ENCODE data around the gene AMH. TPM values are rescaled to one million over a fixed set of nuclear protein-coding genes. Genes with fewer than 3 reads are reported as not detected.

Gene AMH
- total RNA-seq, 3 donors from 2014 or later (not counting 1 experiment from before 2014, with no cell fraction given) = 0.55 to 2.1 (median 0.88) TPM

- H3K4me1 Mint-ChIP-seq = peaks cover 14 to 39% of the 10 kb centered on the region in 2 donors
- H3K9me3 ChIP-seq (ENCODE audit: control insufficient read depth, insufficient read depth, low read length) = no peaks in the 10 kb centered on the region
- TF ChIP-seq, protein P1, sequence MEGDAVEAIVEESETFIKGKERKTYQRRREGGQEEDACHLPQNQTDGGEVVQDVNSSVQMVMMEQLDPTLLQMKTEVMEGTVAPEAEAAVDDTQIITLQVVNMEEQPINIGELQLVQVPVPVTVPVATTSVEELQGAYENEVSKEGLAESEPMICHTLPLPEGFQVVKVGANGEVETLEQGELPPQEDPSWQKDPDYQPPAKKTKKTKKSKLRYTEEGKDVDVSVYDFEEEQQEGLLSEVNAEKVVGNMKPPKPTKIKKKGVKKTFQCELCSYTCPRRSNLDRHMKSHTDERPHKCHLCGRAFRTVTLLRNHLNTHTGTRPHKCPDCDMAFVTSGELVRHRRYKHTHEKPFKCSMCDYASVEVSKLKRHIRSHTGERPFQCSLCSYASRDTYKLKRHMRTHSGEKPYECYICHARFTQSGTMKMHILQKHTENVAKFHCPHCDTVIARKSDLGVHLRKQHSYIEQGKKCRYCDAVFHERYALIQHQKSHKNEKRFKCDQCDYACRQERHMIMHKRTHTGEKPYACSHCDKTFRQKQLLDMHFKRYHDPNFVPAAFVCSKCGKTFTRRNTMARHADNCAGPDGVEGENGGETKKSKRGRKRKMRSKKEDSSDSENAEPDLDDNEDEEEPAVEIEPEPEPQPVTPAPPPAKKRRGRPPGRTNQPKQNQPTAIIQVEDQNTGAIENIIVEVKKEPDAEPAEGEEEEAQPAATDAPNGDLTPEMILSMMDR (IDR thresholded peaks at IDR 0.05) = no peak
- intact Hi-C loops (cut with micrococcal nuclease) = no loop called here
- H3K9me3 Mint-ChIP-seq = no peaks in the 10 kb centered on the region
- H3K4me3 Mint-ChIP-seq = peak overlapping the region; percentile 91
- WGBS (ENCODE audit: insufficient coverage) = 89% methylated on average over 11 of the region's 11 CpGs
- no peaks in the 10 kb centered on the region for H3K27me3 ChIP-seq (ENCODE audit: control insufficient read depth, insufficient read depth, low read length)
- H3K27ac ChIP-seq (ENCODE audit: low read length) = no peak overlapping the region
- peaks cover 37% of the 10 kb centered on the region for H3K4me1 ChIP-seq (ENCODE audit: control insufficient read depth, insufficient read depth, low read length)
- H3K36me3 ChIP-seq (ENCODE audit: control insufficient read depth, insufficient read depth, low read length) = no peaks in the 10 kb centered on the region
- ATAC-seq = no peak
- no peaks in the 10 kb centered on the region for H3K27me3 Mint-ChIP-seq (ENCODE audit: low read depth in 2 of 2)
- peak overlapping the region; percentile 81 to 92 for H3K27ac Mint-ChIP-seq
- DNase-seq = no peak
- H3K4me3 ChIP-seq (ENCODE audit: low read length) = no peak overlapping the region
- H3K36me3 Mint-ChIP-seq = no peaks in the 10 kb centered on the region
Observed at GRCh38 chr19:2282862-2283237, 33.7 kb downstream of the AMH start.

DNA sequence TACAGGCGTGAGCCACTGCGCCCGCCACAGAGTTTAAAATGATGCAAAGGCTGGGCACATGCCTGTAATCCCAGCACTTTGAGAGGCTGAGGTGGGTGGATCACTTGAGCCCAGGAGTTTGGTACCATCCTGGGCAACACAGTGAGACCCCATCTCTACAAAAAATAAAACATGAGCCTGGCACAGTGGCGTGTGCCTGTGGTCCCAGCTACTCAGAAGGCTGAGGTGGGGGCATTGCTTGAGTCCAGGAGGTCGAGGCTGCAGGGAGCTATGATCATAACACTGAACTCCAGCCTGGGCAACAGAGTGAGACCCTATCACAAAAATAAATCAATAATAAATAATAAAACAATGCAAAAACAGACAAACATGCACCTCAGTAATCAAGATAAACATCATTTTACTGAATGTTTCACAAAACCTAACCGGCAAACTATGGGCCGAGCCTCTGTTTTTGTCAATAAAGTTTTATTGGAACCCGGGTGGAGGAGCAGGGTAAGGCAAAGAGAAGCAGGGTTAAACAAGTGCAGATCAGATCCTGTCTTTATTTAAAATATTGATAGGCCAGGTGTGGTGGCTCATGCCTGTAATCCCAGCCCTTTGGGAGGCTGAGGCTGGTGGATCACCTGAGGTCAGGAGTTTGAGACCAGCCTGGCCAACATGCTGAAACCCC, 34.8 kb downstream of the AMH start:
- H3K4me1 Mint-ChIP-seq = peaks cover 24 to 43% of the 10 kb centered on the region in 2 donors
- intact Hi-C loops (cut with micrococcal nuclease) = no loop called here
- DNase-seq (no peak), ATAC-seq (no peak)
- no peaks in the 10 kb centered on the region for H3K9me3 Mint-ChIP-seq
- H3K9me3 ChIP-seq (ENCODE audit: control insufficient read depth, insufficient read depth, low read length) = no peaks in the 10 kb centered on the region
- H3K27me3 Mint-ChIP-seq (ENCODE audit: low read depth in 2 of 2) = no peaks in the 10 kb centered on the region
- H3K4me3 Mint-ChIP-seq = no peak overlapping the region
- no peaks in the 10 kb centered on the region for H3K36me3 ChIP-seq (ENCODE audit: control insufficient read depth, insufficient read depth, low read length)
- no peak overlapping the region for H3K27ac ChIP-seq (ENCODE audit: low read length)
- H3K27me3 ChIP-seq (ENCODE audit: control insufficient read depth, insufficient read depth, low read length) = no peaks in the 10 kb centered on the region
- TF ChIP-seq, protein P1 (IDR thresholded peaks at IDR 0.05) = no peak
- H3K4me1 ChIP-seq (ENCODE audit: control insufficient read depth, insufficient read depth, low read length) = peaks cover 48% of the 10 kb centered on the region
- 96% methylated on average over 8 of the region's 8 CpGs for WGBS (ENCODE audit: insufficient coverage)
- H3K27ac Mint-ChIP-seq = no peak overlapping the region
- no peaks in the 10 kb centered on the region for H3K36me3 Mint-ChIP-seq
- no peak overlapping the region for H3K4me3 ChIP-seq (ENCODE audit: low read length)

DNA sequence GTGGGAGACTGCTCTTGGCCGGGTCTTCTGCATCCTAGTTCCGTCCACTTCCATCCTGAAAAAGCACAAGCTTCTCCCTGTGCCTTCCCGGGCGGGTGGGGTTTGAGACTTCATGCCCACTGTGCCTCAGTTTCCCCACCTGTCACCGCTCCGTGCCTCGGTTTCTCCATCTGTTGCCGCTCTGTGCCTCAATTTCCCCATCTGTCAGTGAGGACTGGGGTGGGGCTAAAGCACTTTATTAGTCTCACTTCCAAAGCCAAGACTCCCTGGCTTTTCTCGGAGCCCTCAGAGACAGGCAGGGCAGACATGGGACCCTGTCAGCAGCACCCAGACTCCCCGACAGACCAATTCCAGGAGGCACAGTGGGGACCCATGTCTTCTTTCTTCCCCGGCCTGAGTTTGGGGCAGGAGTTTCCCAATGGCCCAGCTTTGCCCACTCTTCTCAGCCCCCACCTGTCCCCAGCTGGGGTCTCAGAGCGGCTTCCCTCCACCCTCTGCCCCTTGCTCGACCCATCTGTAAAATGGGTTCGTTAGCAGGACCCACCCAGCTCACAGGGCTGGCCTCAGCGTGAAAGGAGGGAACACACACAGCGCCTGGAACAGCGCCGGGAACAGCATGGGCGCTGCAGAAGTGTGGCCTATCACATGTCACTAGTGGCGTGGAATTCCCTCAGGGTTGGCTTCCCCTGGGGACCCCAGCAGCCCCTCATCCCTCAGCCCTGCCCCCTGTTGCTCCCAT, 37.4 kb downstream of the AMH start:
- intact Hi-C loops (cut with micrococcal nuclease) = no loop called here
- H3K4me3 Mint-ChIP-seq = no peak overlapping the region

More for the DNA sequence above, 37.4 kb downstream of the AMH start:
- no peak for DNase-seq
- no peaks in the 10 kb centered on the region for H3K27me3 Mint-ChIP-seq (ENCODE audit: low read depth in 2 of 2)
- H3K4me1 Mint-ChIP-seq = peaks cover 36 to 55% of the 10 kb centered on the region in 2 donors
- H3K4me1 ChIP-seq (ENCODE audit: control insufficient read depth, insufficient read depth, low read length) = peaks cover 53% of the 10 kb centered on the region
- H3K27ac Mint-ChIP-seq = no peak overlapping the region
- H3K4me3 ChIP-seq (ENCODE audit: low read length) = no peak overlapping the region
- H3K27ac ChIP-seq (ENCODE audit: low read length) = no peak overlapping the region
- no peaks in the 10 kb centered on the region for H3K27me3 ChIP-seq (ENCODE audit: control insufficient read depth, insufficient read depth, low read length)
- no peaks in the 10 kb centered on the region for H3K36me3 ChIP-seq (ENCODE audit: control insufficient read depth, insufficient read depth, low read length)
- TF ChIP-seq, protein P1 (IDR thresholded peaks at IDR 0.05) = no peak
- WGBS (ENCODE audit: insufficient coverage) = 92% methylated on average over 20 of the region's 20 CpGs
- H3K9me3 ChIP-seq (ENCODE audit: control insufficient read depth, insufficient read depth, low read length) = no peaks in the 10 kb centered on the region
- no peak for ATAC-seq
- H3K36me3 Mint-ChIP-seq = no peaks in the 10 kb centered on the region
- H3K9me3 Mint-ChIP-seq = no peaks in the 10 kb centered on the region

Data from natural killer cell (primary cell).